ENCODE data around the gene COPE. TPM values are rescaled to one million over a fixed set of nuclear protein-coding genes. Genes with fewer than 3 reads are reported as not detected.

Gene COPE
- polyA plus RNA-seq, 1 donor (not counting 4 experiments of a cell fraction or from before 2014, with no cell fraction given): 109 TPM

DNA sequence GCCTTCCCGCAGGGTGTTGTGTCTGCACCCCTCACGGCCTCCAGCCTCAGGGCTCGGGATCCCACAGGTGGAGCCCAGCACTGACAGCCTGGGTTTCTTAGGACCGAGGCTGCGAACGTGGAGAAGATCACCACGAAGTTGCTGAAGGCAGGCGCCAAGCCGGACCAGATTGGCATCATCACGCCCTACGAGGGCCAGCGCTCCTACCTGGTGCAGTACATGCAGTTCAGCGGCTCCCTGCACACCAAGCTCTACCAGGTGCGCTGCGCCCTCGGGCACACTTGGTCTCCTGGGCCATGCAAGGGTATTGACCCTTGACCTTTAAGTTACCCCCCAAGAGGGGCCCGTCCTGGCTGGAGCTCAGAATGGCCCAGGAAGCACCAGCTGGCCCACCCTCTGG, 58.5 kb downstream of the COPE start:
- TF ChIP-seq CTCF (optimal IDR thresholded peaks at IDR 0.05 in 1 of 3, IDR thresholded peaks at IDR 0.05 in 1 of 3, conservative IDR thresholded peaks at IDR 0.05 in 1 of 3; ENCODE audit: extremely low read depth in 1 of 3, insufficient read depth in 2 of 3, low read length in 3 of 3): no peak
- no peak for TF ChIP-seq EZH2 (IDR thresholded peaks at IDR 0.05; ENCODE audit: low read length)
- Histone ChIP-seq H3K27ac (ENCODE audit: control insufficient read depth, insufficient read depth, low read length) (no peak overlapping the region), H2AFZ (ENCODE audit: control insufficient read depth, low read length) (no peak overlapping the region), H3K36me3 (ENCODE audit: control insufficient read depth in 2 of 2, extremely low read depth in 1 of 2, insufficient read depth in 2 of 2, low read length in 2 of 2) (peaks cover 66 to 71% of the 10 kb centered on the region in 2 experiments), H4K20me1 (ENCODE audit: control insufficient read depth, extremely low read depth, insufficient read depth, low read length) (peaks cover 11% of the 10 kb centered on the region), H3K79me2 (ENCODE audit: control insufficient read depth, insufficient read depth, low read length) (peaks cover 8% of the 10 kb centered on the region), H3K9ac (ENCODE audit: control insufficient read depth, extremely low read depth, insufficient read depth, low read length) (no peak overlapping the region), H3K9me1 (ENCODE audit: control insufficient read depth, extremely low read depth, insufficient read depth, low read length) (no peaks in the 10 kb centered on the region), H3K4me3 (ENCODE audit: control insufficient read depth in 2 of 3, extremely low read depth in 1 of 3, insufficient read depth in 2 of 3, low read depth in 1 of 3, low read length in 3 of 3) (no peak overlapping the region), H3K4me1 (ENCODE audit: control insufficient read depth, extremely low read depth, insufficient read depth, low read length) (no peaks in the 10 kb centered on the region), H3K4me2 (ENCODE audit: control insufficient read depth, extremely low read depth, insufficient read depth, low read depth, low read length) (no peak overlapping the region), H3K9me3 (ENCODE audit: control insufficient read depth, low read depth, low read length) (no peaks in the 10 kb centered on the region), H3K27me3 (ENCODE audit: control insufficient read depth, extremely low read depth, insufficient read depth, low read length) (no peaks in the 10 kb centered on the region)
- FAIRE-seq (no peak), DNase-seq (ENCODE audit: low read depth, low spot score) (no peak)
- dilution Hi-C loops (cut with MboI; ENCODE audit: extremely low pct_ligation_motif_present, low sequenced_read_pairs): no loop called here

DNA sequence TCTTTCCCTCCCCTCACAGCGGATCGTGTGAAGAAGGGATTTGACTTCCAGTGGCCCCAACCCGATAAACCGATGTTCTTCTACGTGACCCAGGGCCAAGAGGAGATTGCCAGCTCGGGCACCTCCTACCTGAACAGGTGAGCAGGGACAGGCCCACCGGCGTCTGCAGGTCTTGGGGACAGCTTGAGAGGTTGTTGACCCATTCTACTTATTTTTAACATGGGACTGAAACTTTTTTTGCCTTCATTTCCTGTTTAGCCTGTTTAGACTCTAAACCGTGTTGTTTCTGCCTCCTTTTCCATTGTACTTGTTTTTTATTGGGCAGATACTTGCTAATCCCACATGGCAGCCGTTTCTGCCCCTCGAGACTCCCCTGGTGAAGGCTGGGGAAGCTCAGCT, 58.9 kb downstream of the COPE start:
- no peak overlapping the region for H3K9ac ChIP-seq (ENCODE audit: control insufficient read depth, extremely low read depth, insufficient read depth, low read length)

More for the DNA sequence above, 58.9 kb downstream of the COPE start:
- no peak overlapping the region for H3K27ac ChIP-seq (ENCODE audit: control insufficient read depth, insufficient read depth, low read length)
- H3K4me2 ChIP-seq (ENCODE audit: control insufficient read depth, extremely low read depth, insufficient read depth, low read depth, low read length): no peak overlapping the region
- dilution Hi-C loops (cut with MboI; ENCODE audit: extremely low pct_ligation_motif_present, low sequenced_read_pairs): no loop called here
- H3K36me3 ChIP-seq (ENCODE audit: control insufficient read depth in 2 of 2, extremely low read depth in 1 of 2, insufficient read depth in 2 of 2, low read length in 2 of 2): peaks cover 64 to 71% of the 10 kb centered on the region in 2 experiments
- no peaks in the 10 kb centered on the region for H3K27me3 ChIP-seq (ENCODE audit: control insufficient read depth, extremely low read depth, insufficient read depth, low read length)
- no peaks in the 10 kb centered on the region for H3K4me1 ChIP-seq (ENCODE audit: control insufficient read depth, extremely low read depth, insufficient read depth, low read length)
- no peak overlapping the region for H2AFZ ChIP-seq (ENCODE audit: control insufficient read depth, low read length)
- DNase-seq (ENCODE audit: low read depth, low spot score) (no peak), FAIRE-seq (no peak)
- peaks cover 9% of the 10 kb centered on the region for H3K79me2 ChIP-seq (ENCODE audit: control insufficient read depth, insufficient read depth, low read length)
- H4K20me1 ChIP-seq (ENCODE audit: control insufficient read depth, extremely low read depth, insufficient read depth, low read length): peaks cover 11% of the 10 kb centered on the region
- H3K9me3 ChIP-seq (ENCODE audit: control insufficient read depth, low read depth, low read length): no peaks in the 10 kb centered on the region
- H3K4me3 ChIP-seq (ENCODE audit: control insufficient read depth in 2 of 3, extremely low read depth in 1 of 3, insufficient read depth in 2 of 3, low read depth in 1 of 3, low read length in 3 of 3): no peak overlapping the region
- TF ChIP-seq CTCF (optimal IDR thresholded peaks at IDR 0.05 in 1 of 3, IDR thresholded peaks at IDR 0.05 in 1 of 3, conservative IDR thresholded peaks at IDR 0.05 in 1 of 3; ENCODE audit: extremely low read depth in 1 of 3, insufficient read depth in 2 of 3, low read length in 3 of 3) (no peak), EZH2 (IDR thresholded peaks at IDR 0.05; ENCODE audit: low read length) (no peak)
- no peaks in the 10 kb centered on the region for H3K9me1 ChIP-seq (ENCODE audit: control insufficient read depth, extremely low read depth, insufficient read depth, low read length)
